ENCODE results near the gene MAFG.

Gene MAFG

GRCh38 chr17:81905993-81906392 is 21.5 kb downstream of the MAFG start:
- TF ChIP-seq, protein P1, sequence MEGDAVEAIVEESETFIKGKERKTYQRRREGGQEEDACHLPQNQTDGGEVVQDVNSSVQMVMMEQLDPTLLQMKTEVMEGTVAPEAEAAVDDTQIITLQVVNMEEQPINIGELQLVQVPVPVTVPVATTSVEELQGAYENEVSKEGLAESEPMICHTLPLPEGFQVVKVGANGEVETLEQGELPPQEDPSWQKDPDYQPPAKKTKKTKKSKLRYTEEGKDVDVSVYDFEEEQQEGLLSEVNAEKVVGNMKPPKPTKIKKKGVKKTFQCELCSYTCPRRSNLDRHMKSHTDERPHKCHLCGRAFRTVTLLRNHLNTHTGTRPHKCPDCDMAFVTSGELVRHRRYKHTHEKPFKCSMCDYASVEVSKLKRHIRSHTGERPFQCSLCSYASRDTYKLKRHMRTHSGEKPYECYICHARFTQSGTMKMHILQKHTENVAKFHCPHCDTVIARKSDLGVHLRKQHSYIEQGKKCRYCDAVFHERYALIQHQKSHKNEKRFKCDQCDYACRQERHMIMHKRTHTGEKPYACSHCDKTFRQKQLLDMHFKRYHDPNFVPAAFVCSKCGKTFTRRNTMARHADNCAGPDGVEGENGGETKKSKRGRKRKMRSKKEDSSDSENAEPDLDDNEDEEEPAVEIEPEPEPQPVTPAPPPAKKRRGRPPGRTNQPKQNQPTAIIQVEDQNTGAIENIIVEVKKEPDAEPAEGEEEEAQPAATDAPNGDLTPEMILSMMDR (IDR thresholded peaks at IDR 0.05; ENCODE audit: low read depth, low read length, missing control alignments), result no peak
- no peak for DNase-seq (ENCODE audit: extremely low read depth, low read depth)
- H3K4me3 ChIP-seq (replicated peaks; ENCODE audit: low read depth, low read length), result no peak overlapping the region

- H3K4me3 ChIP-seq (replicated peaks; ENCODE audit: low read depth, low read length), result no peak overlapping the region
- DNase-seq (ENCODE audit: extremely low read depth, low read depth), result no peak
- TF ChIP-seq, protein P1 (IDR thresholded peaks at IDR 0.05; ENCODE audit: low read depth, low read length, missing control alignments), result no peak
These were observed 22.1 kb downstream of the MAFG start for GRCh38 chr17:81905424-81905875.

GRCh38 chr17:81904600-81905423 is 22.7 kb downstream of the MAFG start:
- DNase-seq (ENCODE audit: extremely low read depth, low read depth), result no peak
- TF ChIP-seq, protein P1 (IDR thresholded peaks at IDR 0.05; ENCODE audit: low read depth, low read length, missing control alignments), result no peak
- H3K4me3 ChIP-seq (replicated peaks; ENCODE audit: low read depth, low read length), result no peak overlapping the region

- no peak for DNase-seq (ENCODE audit: extremely low read depth, low read depth)
- TF ChIP-seq, protein P1 (IDR thresholded peaks at IDR 0.05; ENCODE audit: low read depth, low read length, missing control alignments), result no peak
- no peak overlapping the region for H3K4me3 ChIP-seq (replicated peaks; ENCODE audit: low read depth, low read length)
These were observed 23.5 kb downstream of the MAFG start for GRCh38 chr17:81903896-81904599.

- no peak for DNase-seq (ENCODE audit: extremely low read depth, low read depth)
- no peak overlapping the region for H3K4me3 ChIP-seq (replicated peaks; ENCODE audit: low read depth, low read length)
- TF ChIP-seq, protein P1 (IDR thresholded peaks at IDR 0.05; ENCODE audit: low read depth, low read length, missing control alignments), result no peak
These were observed 24.1 kb downstream of the MAFG start for GRCh38 chr17:81903415-81903831.

DNA sequence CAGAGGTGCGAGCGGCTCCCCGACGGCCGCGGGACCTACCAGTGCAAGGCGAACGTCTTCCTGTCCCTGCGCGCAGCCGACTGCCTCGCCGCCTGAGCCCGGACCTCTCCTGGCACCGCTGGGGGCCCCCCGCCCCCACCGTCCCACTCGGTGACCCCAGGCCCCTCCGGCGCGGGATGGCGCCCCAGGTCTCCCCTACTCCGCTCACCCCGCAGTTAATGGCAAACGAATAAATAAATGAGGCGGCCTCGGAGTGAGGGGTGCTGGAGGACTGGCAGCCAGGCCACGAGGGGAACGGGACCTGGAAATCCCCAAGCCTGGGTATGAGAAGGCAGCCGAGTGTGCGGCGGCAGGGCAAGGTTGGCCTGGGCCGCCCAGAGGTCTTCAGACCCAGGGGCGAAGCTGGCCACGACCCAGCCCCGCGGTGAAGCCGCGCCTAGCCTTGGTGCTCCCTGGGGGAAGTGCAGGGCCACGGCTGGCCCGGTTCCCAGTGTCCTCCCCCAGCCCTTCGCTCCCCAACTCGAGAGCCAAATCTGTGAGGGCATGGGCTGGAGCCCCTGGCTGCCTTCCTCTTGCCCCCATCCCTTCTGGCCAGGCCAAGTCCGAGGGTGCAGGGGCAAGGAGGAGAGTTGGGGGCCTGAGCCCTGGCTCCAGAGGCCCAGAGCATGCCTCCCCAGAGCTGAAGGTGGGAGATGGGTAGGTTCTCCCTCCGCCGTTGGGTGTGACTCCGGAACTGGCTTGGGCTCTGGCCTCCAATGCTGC is 24.7 kb downstream of the MAFG start:
- TF ChIP-seq, protein P1 (IDR thresholded peaks at IDR 0.05; ENCODE audit: low read depth, low read length, missing control alignments), result no peak
- DNase-seq (ENCODE audit: extremely low read depth, low read depth), result no peak
- no peak overlapping the region for H3K4me3 ChIP-seq (replicated peaks; ENCODE audit: low read depth, low read length)
